Measurements from ENCODE around the gene FLT1.

DNA sequence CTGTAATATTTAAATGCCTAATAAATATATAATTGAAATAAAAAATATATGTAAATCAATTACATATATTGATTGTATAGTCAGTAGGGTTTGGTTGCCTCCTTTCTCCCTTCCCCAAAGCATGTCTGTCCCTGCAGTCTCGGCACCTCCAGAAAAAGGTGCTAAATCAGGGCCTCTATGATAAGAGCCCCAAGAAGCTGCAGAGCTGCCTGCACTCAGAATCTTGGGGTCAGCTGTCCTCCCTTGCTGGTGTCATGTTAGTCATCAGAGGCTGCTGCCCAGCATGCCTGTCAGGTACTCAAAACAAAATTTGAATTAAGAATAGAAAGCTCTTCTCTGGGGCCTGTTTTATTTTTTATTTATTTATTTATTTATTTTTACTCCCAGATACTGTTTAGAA is 9.8 kb downstream of the FLT1 start:
- TF ChIP-seq, protein P1, sequence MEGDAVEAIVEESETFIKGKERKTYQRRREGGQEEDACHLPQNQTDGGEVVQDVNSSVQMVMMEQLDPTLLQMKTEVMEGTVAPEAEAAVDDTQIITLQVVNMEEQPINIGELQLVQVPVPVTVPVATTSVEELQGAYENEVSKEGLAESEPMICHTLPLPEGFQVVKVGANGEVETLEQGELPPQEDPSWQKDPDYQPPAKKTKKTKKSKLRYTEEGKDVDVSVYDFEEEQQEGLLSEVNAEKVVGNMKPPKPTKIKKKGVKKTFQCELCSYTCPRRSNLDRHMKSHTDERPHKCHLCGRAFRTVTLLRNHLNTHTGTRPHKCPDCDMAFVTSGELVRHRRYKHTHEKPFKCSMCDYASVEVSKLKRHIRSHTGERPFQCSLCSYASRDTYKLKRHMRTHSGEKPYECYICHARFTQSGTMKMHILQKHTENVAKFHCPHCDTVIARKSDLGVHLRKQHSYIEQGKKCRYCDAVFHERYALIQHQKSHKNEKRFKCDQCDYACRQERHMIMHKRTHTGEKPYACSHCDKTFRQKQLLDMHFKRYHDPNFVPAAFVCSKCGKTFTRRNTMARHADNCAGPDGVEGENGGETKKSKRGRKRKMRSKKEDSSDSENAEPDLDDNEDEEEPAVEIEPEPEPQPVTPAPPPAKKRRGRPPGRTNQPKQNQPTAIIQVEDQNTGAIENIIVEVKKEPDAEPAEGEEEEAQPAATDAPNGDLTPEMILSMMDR (IDR thresholded peaks at IDR 0.05; ENCODE audit: low read length): no peak
- TF ChIP-seq EZH2 (IDR thresholded peaks at IDR 0.05; ENCODE audit: borderline replicate concordance, low read length): no peak

Data from OCI-LY1 (cell line).